ENCODE results near the gene TTC24.

DNA sequence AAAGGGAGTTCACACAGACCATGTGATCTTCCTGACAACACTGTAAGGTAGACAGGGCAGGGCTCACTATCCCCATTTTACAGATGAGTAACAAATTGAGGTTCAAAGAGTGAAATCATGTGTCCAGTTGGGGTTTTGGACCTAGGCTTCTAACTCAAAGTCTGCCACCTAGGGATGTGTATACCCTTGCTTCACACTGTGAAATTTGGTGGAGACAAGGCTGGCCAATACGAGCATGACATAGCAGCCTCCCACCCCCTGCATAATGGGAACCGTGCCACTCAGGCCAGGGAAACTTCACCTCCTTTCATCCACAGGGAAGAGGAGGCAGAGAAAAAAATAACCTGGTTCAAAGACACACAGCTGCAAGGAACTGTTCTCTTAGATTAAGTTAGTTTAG is 14.0 kb upstream of the TTC24 start:
- TF ChIP-seq, protein P1, sequence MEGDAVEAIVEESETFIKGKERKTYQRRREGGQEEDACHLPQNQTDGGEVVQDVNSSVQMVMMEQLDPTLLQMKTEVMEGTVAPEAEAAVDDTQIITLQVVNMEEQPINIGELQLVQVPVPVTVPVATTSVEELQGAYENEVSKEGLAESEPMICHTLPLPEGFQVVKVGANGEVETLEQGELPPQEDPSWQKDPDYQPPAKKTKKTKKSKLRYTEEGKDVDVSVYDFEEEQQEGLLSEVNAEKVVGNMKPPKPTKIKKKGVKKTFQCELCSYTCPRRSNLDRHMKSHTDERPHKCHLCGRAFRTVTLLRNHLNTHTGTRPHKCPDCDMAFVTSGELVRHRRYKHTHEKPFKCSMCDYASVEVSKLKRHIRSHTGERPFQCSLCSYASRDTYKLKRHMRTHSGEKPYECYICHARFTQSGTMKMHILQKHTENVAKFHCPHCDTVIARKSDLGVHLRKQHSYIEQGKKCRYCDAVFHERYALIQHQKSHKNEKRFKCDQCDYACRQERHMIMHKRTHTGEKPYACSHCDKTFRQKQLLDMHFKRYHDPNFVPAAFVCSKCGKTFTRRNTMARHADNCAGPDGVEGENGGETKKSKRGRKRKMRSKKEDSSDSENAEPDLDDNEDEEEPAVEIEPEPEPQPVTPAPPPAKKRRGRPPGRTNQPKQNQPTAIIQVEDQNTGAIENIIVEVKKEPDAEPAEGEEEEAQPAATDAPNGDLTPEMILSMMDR (IDR thresholded peaks at IDR 0.05) = no peak
- TF ChIP-seq ZFX (IDR thresholded peaks at IDR 0.05; ENCODE audit: borderline replicate concordance) = no peak
